HCT116 (cell line): Measurements from ENCODE around the gene CAP2.

Experiments
- ATF3 ChIP-seq: IDR thresholded peaks from 2 replicates; pipeline ENCODE4 v1.6.1; 2012
- CEBPB ChIP-seq: IDR thresholded peaks from 2 replicates; pipeline ENCODE4 v1.6.1; 2012; ENCODE audit warnings: low read depth
- EZH2 ChIP-seq: fragments of 200-600 bp; sonication (generic); IDR thresholded peaks from 2 replicates; pipeline ENCODE4 v1.6.1; 2017; ENCODE audit warnings: antibody characterized with exemption, mixed run types
- FOSL1 ChIP-seq: IDR thresholded peaks from 2 replicates; pipeline ENCODE4 v1.6.1; 2012; ENCODE audit warnings: low read depth
- POLR2A ChIP-seq: IDR thresholded peaks from 2 replicates; pipeline ENCODE4 v1.7.0; 2011; ENCODE audit warnings: borderline replicate concordance; ENCODE audit not compliant: insufficient read depth, insufficient read length; ENCODE audit errors: extremely low read depth
- POLR2AphosphoS5 ChIP-seq: IDR thresholded peaks from 2 replicates; pipeline ENCODE4 v1.6.1; 2011; ENCODE audit warnings: mild to moderate bottlenecking, low read depth, low read length, moderate library complexity
- RAD21 ChIP-seq: IDR thresholded peaks from 2 replicates; pipeline ENCODE4 v1.6.1; 2012; ENCODE audit warnings: low read depth, mild to moderate bottlenecking
- SIN3A ChIP-seq: IDR thresholded peaks from 2 replicates; pipeline ENCODE4 v1.6.1; 2012; ENCODE audit warnings: low read depth
- SP1 ChIP-seq: IDR thresholded peaks from 2 replicates; pipeline ENCODE4 v1.6.1; 2012; ENCODE audit warnings: low read depth
- YY1 ChIP-seq: IDR thresholded peaks from 2 replicates; pipeline ENCODE4 v1.6.1; 2011; ENCODE audit warnings: low read length, low read depth, moderate library complexity, mild to moderate bottlenecking; ENCODE audit not compliant: insufficient replicate concordance; ENCODE audit errors: extremely low read depth
- ZBTB33 ChIP-seq: IDR thresholded peaks from 2 replicates; pipeline ENCODE4 v1.6.1; 2011; ENCODE audit warnings: mild to moderate bottlenecking, low read length, moderate library complexity; ENCODE audit not compliant: insufficient replicate concordance; ENCODE audit errors: extremely low read depth
- ZFX ChIP-seq: fragments of 450-650 bp; IDR thresholded peaks from 2 replicates; pipeline ENCODE4 v1.6.1; 2017
- ZNF274 ChIP-seq: fragments of 200-500 bp; sonication (Bioruptor generic); IDR thresholded peaks from 2 replicates; pipeline ENCODE4 v1.6.1; 2014; ENCODE audit warnings: mild to moderate bottlenecking, low read depth, low read length, inconsistent platforms
- TF ChIP-seq, protein P1 (sequence below), 3 experiments: fragments of 200-600 bp in 1 of 3; sonication (generic) in 1 of 3; IDR thresholded peaks in 2 of 3; conservative IDR thresholded peaks in 1 of 3; 2 replicates each; pipeline ENCODE4 v1.5.1; 2012 to 2017; ENCODE audit warnings: low read depth in 2 of 3, low read length in 2 of 3, antibody characterized with exemption in 1 of 3, borderline replicate concordance in 1 of 3, control low read depth in 1 of 3, mild to moderate bottlenecking in 1 of 3, mixed read lengths in 1 of 3, mixed run types in 1 of 3, moderate library complexity in 1 of 3; ENCODE audit not compliant: insufficient read depth in 1 of 3

DNA sequence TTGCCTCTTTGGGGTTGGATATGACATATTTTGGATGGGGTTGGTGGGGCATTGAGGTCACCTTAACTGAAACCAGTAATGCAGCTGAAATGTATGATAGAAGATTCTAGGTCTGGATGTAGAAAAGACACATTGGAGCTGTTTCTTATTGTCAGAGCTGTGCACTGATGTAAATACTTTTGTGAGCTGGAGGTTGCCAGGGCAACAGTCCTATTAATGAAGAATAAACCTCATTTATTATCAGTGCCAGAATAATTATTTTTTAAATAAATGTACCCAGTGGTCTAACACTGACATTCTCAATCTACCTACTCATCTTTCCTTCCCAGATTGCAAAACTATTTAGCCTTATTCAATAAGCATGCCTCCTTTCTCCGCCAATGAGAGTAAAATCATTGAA lies 57.0 kb downstream of the CAP2 start:
- TF ChIP-seq ZBTB33 (no peak), ZNF274 (no peak), FOSL1 (no peak), EZH2 (no peak), POLR2A (no peak), POLR2AphosphoS5 (no peak), YY1 (no peak), CEBPB (no peak), RAD21 (no peak), ATF3 (no peak), SIN3A (no peak), SP1 (no peak), ZFX (no peak)
- TF ChIP-seq, protein P1, sequence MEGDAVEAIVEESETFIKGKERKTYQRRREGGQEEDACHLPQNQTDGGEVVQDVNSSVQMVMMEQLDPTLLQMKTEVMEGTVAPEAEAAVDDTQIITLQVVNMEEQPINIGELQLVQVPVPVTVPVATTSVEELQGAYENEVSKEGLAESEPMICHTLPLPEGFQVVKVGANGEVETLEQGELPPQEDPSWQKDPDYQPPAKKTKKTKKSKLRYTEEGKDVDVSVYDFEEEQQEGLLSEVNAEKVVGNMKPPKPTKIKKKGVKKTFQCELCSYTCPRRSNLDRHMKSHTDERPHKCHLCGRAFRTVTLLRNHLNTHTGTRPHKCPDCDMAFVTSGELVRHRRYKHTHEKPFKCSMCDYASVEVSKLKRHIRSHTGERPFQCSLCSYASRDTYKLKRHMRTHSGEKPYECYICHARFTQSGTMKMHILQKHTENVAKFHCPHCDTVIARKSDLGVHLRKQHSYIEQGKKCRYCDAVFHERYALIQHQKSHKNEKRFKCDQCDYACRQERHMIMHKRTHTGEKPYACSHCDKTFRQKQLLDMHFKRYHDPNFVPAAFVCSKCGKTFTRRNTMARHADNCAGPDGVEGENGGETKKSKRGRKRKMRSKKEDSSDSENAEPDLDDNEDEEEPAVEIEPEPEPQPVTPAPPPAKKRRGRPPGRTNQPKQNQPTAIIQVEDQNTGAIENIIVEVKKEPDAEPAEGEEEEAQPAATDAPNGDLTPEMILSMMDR (IDR thresholded peaks at IDR 0.05 in 2 of 3, conservative IDR thresholded peaks at IDR 0.05 in 1 of 3; ENCODE audit: borderline replicate concordance in 1 of 3, insufficient read depth in 1 of 3, low read depth in 2 of 3, low read length in 2 of 3) = no peak
